Esophagus muscularis mucosa (tissue), 3 donors: ENCODE measurements around the gene CD99L2.

ENCODE experiments used
- CTCF ChIP-seq, 3 experiments: fragments of 200-600 bp in 2 of 3; fragments of 450-650 bp in 1 of 3; sonication (generic) in 2 of 3; IDR thresholded peaks; one replicate each; pipeline ENCODE4 v1.5.1; 2017 to 2019; ENCODE audit warnings: antibody characterized with exemption in 3 of 3, mild to moderate bottlenecking in 2 of 3, moderate library complexity in 1 of 3
- POLR2AphosphoS5 ChIP-seq, 2 donors: sonication (generic); formaldehyde crosslinking; IDR thresholded peaks; one replicate each; pipeline ENCODE4 v1.6.1; 2017; ENCODE audit warnings: antibody characterized with exemption in 2 of 2

DNA sequence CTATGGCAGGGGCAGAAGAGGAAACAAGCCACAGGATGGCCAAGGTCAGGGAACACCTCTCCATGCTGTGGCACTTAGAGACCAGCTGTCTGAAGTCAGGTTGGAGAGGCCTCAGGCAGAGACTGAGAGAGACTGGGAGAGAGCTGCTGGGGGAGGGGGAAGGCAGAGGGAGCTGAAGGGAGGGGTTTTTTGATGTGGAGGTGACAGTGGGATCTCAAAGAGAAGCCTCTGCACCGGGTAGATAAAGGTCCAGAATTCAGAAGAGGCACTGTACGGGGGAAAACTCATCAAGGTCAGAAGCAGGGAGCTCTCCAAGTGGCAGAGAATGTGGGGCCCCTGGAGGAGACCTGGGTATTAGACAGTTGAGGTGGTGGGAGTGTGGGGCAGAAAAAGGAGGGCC lies 43.1 kb upstream of the CD99L2 start:
- TF ChIP-seq POLR2AphosphoS5 (IDR thresholded peaks at IDR 0.05) (no peak), CTCF (IDR thresholded peaks at IDR 0.05) (no peak)
